GM18498 (cell line): ENCODE measurements around the gene OSBPL3.

Experiments used
- ATAC-seq: cut with Tn5 transposase; IDR thresholded peaks from one replicate; pipeline ENCODE4 v1.9.1; 2021; ENCODE audit warnings: mild to moderate bottlenecking, moderate library complexity; ENCODE audit not compliant: unreplicated experiment

Gene OSBPL3

GRCh38 chr7:24980534-24981170, 674 bp upstream of the OSBPL3 start:
- peak; percentile 14 for ATAC-seq

GRCh38 chr7:24979470-24979862, 512 bp downstream of the OSBPL3 start:
- ATAC-seq: peak; percentile 53

- ATAC-seq: peak; percentile 1
Measured at GRCh38 chr7:24978843-24979469, 1.0 kb downstream of the OSBPL3 start.

- ATAC-seq: no peak
Measured at GRCh38 chr7:24975644-24976260, 4.2 kb downstream of the OSBPL3 start.

GRCh38 chr7:24975172-24975571, 4.8 kb downstream of the OSBPL3 start:
- no peak for ATAC-seq

GRCh38 chr7:24974026-24974832, 5.7 kb downstream of the OSBPL3 start:
- ATAC-seq: no peak

GRCh38 chr7:24972991-24973390, 7.0 kb downstream of the OSBPL3 start:
- no peak for ATAC-seq

- ATAC-seq: no peak
Measured at GRCh38 chr7:24972166-24972477, 7.9 kb downstream of the OSBPL3 start.

GRCh38 chr7:24971333-24972165, 8.4 kb downstream of the OSBPL3 start:
- no peak for ATAC-seq

- no peak for ATAC-seq
Measured at GRCh38 chr7:24970676-24971075, 9.3 kb downstream of the OSBPL3 start.

GRCh38 chr7:24968165-24968564, 11.8 kb downstream of the OSBPL3 start:
- ATAC-seq: no peak

- peak; percentile 32 for ATAC-seq
Measured at GRCh38 chr7:24967696-24968095, 12.3 kb downstream of the OSBPL3 start.

GRCh38 chr7:24966802-24967201, 13.2 kb downstream of the OSBPL3 start:
- no peak for ATAC-seq

GRCh38 chr7:24965831-24966708, 13.9 kb downstream of the OSBPL3 start:
- ATAC-seq: peak; percentile 83

- no peak for ATAC-seq
Measured at GRCh38 chr7:24964191-24964590, 15.8 kb downstream of the OSBPL3 start.

GRCh38 chr7:24963218-24963617, 16.8 kb downstream of the OSBPL3 start:
- peak; percentile 43 for ATAC-seq

GRCh38 chr7:24962418-24962962, 17.5 kb downstream of the OSBPL3 start:
- ATAC-seq: no peak

GRCh38 chr7:24959735-24960485, 20.1 kb downstream of the OSBPL3 start:
- no peak for ATAC-seq

GRCh38 chr7:24958399-24958798, 21.6 kb downstream of the OSBPL3 start:
- ATAC-seq: no peak
